Measurements from ENCODE around the gene IL1A. TPM values are rescaled to one million over a fixed set of nuclear protein-coding genes. Genes with fewer than 3 reads are reported as not detected.

Gene IL1A
- total RNA-seq, 2 experiments from 2014 or later = 0.17 to 0.21 TPM

GRCh38 chr2:112812318-112813267 is 28.3 kb upstream of the IL1A start:
- Mint-ChIP-seq H3K4me1 (peaks cover 12% of the 10 kb centered on the region), H3K27ac (no peak overlapping the region), H3K27me3 (no peaks in the 10 kb centered on the region), H3K36me3 (ENCODE audit: low read depth) (peaks cover 9% of the 10 kb centered on the region), H3K9me3 (peaks cover 12% of the 10 kb centered on the region), H3K4me3 (no peak overlapping the region)
- ChIA-PET POLR2A (no interaction called here), CTCF (interaction anchor here (0.6 to 1.0 kb wide), 4 partner anchors 9 to 566 kb away, joined by 3 to 7 read pairs (median 4); no protein-coding TSS in a partner anchor)
- no peak for DNase-seq

GRCh38 chr2:112811841-112812306 is 27.6 kb upstream of the IL1A start:
- Mint-ChIP-seq H3K27me3 (no peaks in the 10 kb centered on the region), H3K36me3 (ENCODE audit: low read depth) (peaks cover 14% of the 10 kb centered on the region), H3K4me3 (no peak overlapping the region), H3K4me1 (peaks cover 12% of the 10 kb centered on the region), H3K9me3 (peaks cover 17% of the 10 kb centered on the region), H3K27ac (no peak overlapping the region)
- ChIA-PET CTCF (interaction anchor here (0.6 to 1.0 kb wide), 3 partner anchors 8 to 565 kb away, joined by 3 to 7 read pairs (median 4); no protein-coding TSS in a partner anchor), POLR2A (no interaction called here)
- no peak for DNase-seq

GRCh38 chr2:112811276-112811831 is 27.1 kb upstream of the IL1A start:
- DNase-seq = no peak
- CTCF ChIA-PET = interaction anchor here (1.0 kb wide), 1 partner anchor 62 kb away, joined by 3 read pairs; no protein-coding TSS in a partner anchor
- no peaks in the 10 kb centered on the region for H3K27me3 Mint-ChIP-seq
- no peak overlapping the region for H3K4me3 Mint-ChIP-seq
- H3K4me1 Mint-ChIP-seq = peaks cover 14% of the 10 kb centered on the region
- H3K36me3 Mint-ChIP-seq (ENCODE audit: low read depth) = peaks cover 14% of the 10 kb centered on the region
- POLR2A ChIA-PET = no interaction called here
- H3K9me3 Mint-ChIP-seq = peaks cover 21% of the 10 kb centered on the region
- H3K27ac Mint-ChIP-seq = no peak overlapping the region

GRCh38 chr2:112809112-112809511 is 24.8 kb upstream of the IL1A start:
- no peak for DNase-seq
- H3K4me1 Mint-ChIP-seq = peaks cover 20% of the 10 kb centered on the region
- no peaks in the 10 kb centered on the region for H3K27me3 Mint-ChIP-seq
- H3K27ac Mint-ChIP-seq = no peak overlapping the region
- H3K36me3 Mint-ChIP-seq (ENCODE audit: low read depth) = peaks cover 16% of the 10 kb centered on the region
- no peak overlapping the region for H3K4me3 Mint-ChIP-seq
- peaks cover 23% of the 10 kb centered on the region for H3K9me3 Mint-ChIP-seq
- ChIA-PET CTCF (interaction anchor here (0.5 to 1.3 kb wide), 3 partner anchors 13 to 132 kb away, joined by 3 read pairs; no protein-coding TSS in a partner anchor), POLR2A (no interaction called here)

GRCh38 chr2:112807233-112807807 is 23.0 kb upstream of the IL1A start:
- Mint-ChIP-seq H3K4me1 (peaks cover 31% of the 10 kb centered on the region), H3K27ac (no peak overlapping the region), H3K4me3 (no peak overlapping the region), H3K9me3 (peaks cover 23% of the 10 kb centered on the region), H3K27me3 (no peaks in the 10 kb centered on the region), H3K36me3 (ENCODE audit: low read depth) (peaks cover 16% of the 10 kb centered on the region)
- CTCF ChIA-PET = no interaction called here
- no peak for DNase-seq
- POLR2A ChIA-PET = no interaction called here

GRCh38 chr2:112805542-112805941 is 21.2 kb upstream of the IL1A start:
- H3K36me3 Mint-ChIP-seq (ENCODE audit: low read depth) = peaks cover 16% of the 10 kb centered on the region
- ChIA-PET POLR2A (no interaction called here), CTCF (interaction anchor here (1.0 kb wide), 1 partner anchor 94 kb away, joined by 4 read pairs; no protein-coding TSS in a partner anchor)
- peaks cover 23% of the 10 kb centered on the region for H3K4me1 Mint-ChIP-seq
- H3K9me3 Mint-ChIP-seq = peaks cover 23% of the 10 kb centered on the region
- no peak for DNase-seq
- no peaks in the 10 kb centered on the region for H3K27me3 Mint-ChIP-seq
- H3K4me3 Mint-ChIP-seq = no peak overlapping the region
- no peak overlapping the region for H3K27ac Mint-ChIP-seq

- Mint-ChIP-seq H3K36me3 (ENCODE audit: low read depth) (peaks cover 14% of the 10 kb centered on the region), H3K9me3 (peaks cover 20% of the 10 kb centered on the region), H3K4me1 (peaks cover 33% of the 10 kb centered on the region), H3K27me3 (no peaks in the 10 kb centered on the region), H3K27ac (no peak overlapping the region), H3K4me3 (no peak overlapping the region)
- DNase-seq = no peak
- POLR2A ChIA-PET = no interaction called here
- CTCF ChIA-PET = interaction anchor here (0.7 to 1.7 kb wide), 3 partner anchors 9 to 122 kb away, joined by 3 to 7 read pairs (median 4); no protein-coding TSS in a partner anchor
Observed at GRCh38 chr2:112803691-112804521, 19.6 kb upstream of the IL1A start.

GRCh38 chr2:112800881-112801583 is 16.7 kb upstream of the IL1A start:
- POLR2A ChIA-PET = no interaction called here
- CTCF ChIA-PET = no interaction called here
- Mint-ChIP-seq H3K9me3 (peaks cover 8% of the 10 kb centered on the region), H3K36me3 (ENCODE audit: low read depth) (peaks cover 2% of the 10 kb centered on the region), H3K27ac (no peak overlapping the region), H3K27me3 (no peaks in the 10 kb centered on the region), H3K4me3 (no peak overlapping the region), H3K4me1 (peaks cover 33% of the 10 kb centered on the region)
- no peak for DNase-seq

GRCh38 chr2:112798979-112799975 is 15.0 kb upstream of the IL1A start:
- Mint-ChIP-seq H3K27me3 (no peaks in the 10 kb centered on the region), H3K27ac (no peak overlapping the region), H3K4me3 (no peak overlapping the region), H3K4me1 (peaks cover 34% of the 10 kb centered on the region), H3K9me3 (peaks cover 6% of the 10 kb centered on the region), H3K36me3 (ENCODE audit: low read depth) (no peaks in the 10 kb centered on the region)
- ChIA-PET POLR2A (no interaction called here), CTCF (no interaction called here)
- no peak for DNase-seq

GRCh38 chr2:112796486-112796885 is 12.2 kb upstream of the IL1A start:
- no peak for DNase-seq
- ChIA-PET CTCF (interaction anchor here (0.9 kb wide), 1 partner anchor 12 kb away, joined by 3 read pairs; no protein-coding TSS in a partner anchor), POLR2A (no interaction called here)

GRCh38 chr2:112795774-112796173 is 11.5 kb upstream of the IL1A start:
- H3K27ac Mint-ChIP-seq = no peak overlapping the region

More at GRCh38 chr2:112796486-112796885, 12.2 kb upstream of the IL1A start:
- Mint-ChIP-seq H3K9me3 (peaks cover 6% of the 10 kb centered on the region), H3K27ac (no peak overlapping the region), H3K4me1 (peaks cover 32% of the 10 kb centered on the region), H3K36me3 (ENCODE audit: low read depth) (peaks cover 4% of the 10 kb centered on the region), H3K27me3 (no peaks in the 10 kb centered on the region), H3K4me3 (no peak overlapping the region)

More at GRCh38 chr2:112795774-112796173, 11.5 kb upstream of the IL1A start:
- Mint-ChIP-seq H3K9me3 (peaks cover 6% of the 10 kb centered on the region), H3K27me3 (no peaks in the 10 kb centered on the region), H3K4me1 (peaks cover 32% of the 10 kb centered on the region), H3K4me3 (no peak overlapping the region), H3K36me3 (ENCODE audit: low read depth) (peaks cover 4% of the 10 kb centered on the region)
- CTCF ChIA-PET = interaction anchor here (0.7 to 0.9 kb wide), 3 partner anchors 11 to 13 kb away, joined by 3 read pairs; no protein-coding TSS in a partner anchor
- POLR2A ChIA-PET = no interaction called here
- DNase-seq = no peak

All from activated CD4-positive, alpha-beta T cell treated with anti-CD3 and anti-CD28 coated beads, Interleukin-2, amount 10 ng/mL, durations not matched to agents 7 days and 5 days (primary cell).